ENCODE results near the gene FCSK. TPM values are rescaled to one million over a fixed set of nuclear protein-coding genes. Genes with fewer than 3 reads are reported as not detected.

The FCSK gene
- total and polyA plus RNA-seq, 8 donors, result 11.0 to 20.7 (median 15.3) TPM

- ATAC-seq (no peak), DNase-seq (no peak)
- Histone ChIP-seq H3K9me3 (no peaks in the 10 kb centered on the region), H3K4me1 (peaks cover 15 to 57% of the 10 kb centered on the region in 2 donors), H3K36me3 (peaks cover 0 to 65% of the 10 kb centered on the region in 2 donors), H3K27ac (no peak overlapping the region), H3K4me3 (no peak overlapping the region), H3K27me3 (no peaks in the 10 kb centered on the region)
- TF ChIP-seq CTCF (IDR thresholded peaks at IDR 0.05), result no peak
- intact Hi-C loops (cut with DNase I), result loop anchor here in 1 of 2 donors (5.0 kb wide), 1 partner anchor 125 kb away; no protein-coding TSS in a partner anchor
These were observed 73.1 kb downstream of the FCSK start for GRCh38 chr16:70527315-70527996.

GRCh38 chr16:70529051-70529777, 74.8 kb downstream of the FCSK start:
- Histone ChIP-seq H3K4me1 (peaks cover 12 to 52% of the 10 kb centered on the region in 2 donors), H3K9me3 (no peaks in the 10 kb centered on the region), H3K4me3 (no peak overlapping the region), H3K27ac (no peak overlapping the region), H3K36me3 (peaks cover 0 to 83% of the 10 kb centered on the region in 2 donors), H3K27me3 (no peaks in the 10 kb centered on the region)
- DNase-seq (peak in 1 of 4 donors; percentile 22), ATAC-seq (peak; percentile 57)
- TF ChIP-seq CTCF (IDR thresholded peaks at IDR 0.05), result peak; percentile 21 to 37
- intact Hi-C loops (cut with DNase I), result loop anchor here in 1 of 2 donors (5.0 kb wide), 1 partner anchor 123 kb away; no protein-coding TSS in a partner anchor

Other genes with a start within 250 kb of the FCSK start
- gene EXOSC6, start 202.7 kb upstream of the FCSK start, total RNA-seq, result 10 to 100 TPM; 17.9 to 29.0 TPM
- 10 to 100 TPM; 14.0 to 20.6 (median 16.4) TPM for gene EXOSC6, start 202.7 kb upstream of the FCSK start, polyA plus RNA-seq (ENCODE audit: insufficient read length in 6 of 6)
- 100 to 1,000 TPM; 100 to 111 TPM for gene AARS1, start 165.1 kb upstream of the FCSK start, total RNA-seq
- gene AARS1, start 165.1 kb upstream of the FCSK start, polyA plus RNA-seq (ENCODE audit: insufficient read length in 6 of 6), result 10 to 100 TPM; 64.7 to 85.9 (median 73.9) TPM
- 10 to 100 TPM; 23.5 to 26.5 TPM for gene DDX19B, start 155.4 kb upstream of the FCSK start, total RNA-seq
- gene DDX19B, start 155.4 kb upstream of the FCSK start, polyA plus RNA-seq (ENCODE audit: insufficient read length in 6 of 6), result 10 to 100 TPM; 32.4 to 37.5 (median 35.7) TPM
- 10 to 100 TPM; 28.8 to 31.7 TPM for gene DDX19A, start 107.7 kb upstream of the FCSK start, total RNA-seq
- 10 to 100 TPM; 42.2 to 49.6 (median 46.2) TPM for gene DDX19A, start 107.7 kb upstream of the FCSK start, polyA plus RNA-seq (ENCODE audit: insufficient read length in 6 of 6)
- 10 to 100 TPM; 28.7 to 35.1 TPM for gene ST3GAL2, start 15.5 kb upstream of the FCSK start, total RNA-seq
- gene ST3GAL2, start 15.5 kb upstream of the FCSK start, polyA plus RNA-seq (ENCODE audit: insufficient read length in 6 of 6), result 10 to 100 TPM; 25.3 to 38.5 (median 30.6) TPM
- 10 to 100 TPM; 58.5 to 66.7 TPM for gene COG4, start 69.0 kb downstream of the FCSK start, total RNA-seq
- 10 to 100 TPM; 56.0 to 64.0 (median 58.6) TPM for gene COG4, start 69.0 kb downstream of the FCSK start, polyA plus RNA-seq (ENCODE audit: insufficient read length in 6 of 6)
- 100 to 1,000 TPM; 210 to 255 TPM for gene SF3B3, start 69.2 kb downstream of the FCSK start, total RNA-seq
- gene SF3B3, start 69.2 kb downstream of the FCSK start, polyA plus RNA-seq (ENCODE audit: insufficient read length in 6 of 6), result 100 to 1,000 TPM; 331 to 396 (median 375) TPM
- 1 to 10 TPM; 2.1 to 4.1 TPM for gene IL34, start 192.0 kb downstream of the FCSK start, total RNA-seq
- gene IL34, start 192.0 kb downstream of the FCSK start, polyA plus RNA-seq (ENCODE audit: insufficient read length in 6 of 6), result under 1 TPM; 0.24 to 0.55 (median 0.42) TPM
- 10 to 100 TPM; 58.1 to 96.3 TPM for gene MTSS2, start 231.5 kb downstream of the FCSK start, total RNA-seq
- gene MTSS2, start 231.5 kb downstream of the FCSK start, polyA plus RNA-seq (ENCODE audit: insufficient read length in 6 of 6), result 100 to 1,000 TPM in 4 of 6 donors, 10 to 100 TPM in 2; 95.3 to 106 (median 102) TPM